SH-SY5Y (cell line): ENCODE data around the gene COL3A1.

Experiments
- GATA2 ChIP-seq: IDR thresholded peaks from 2 replicates; pipeline ENCODE4 v1.6.1; 2011; ENCODE audit warnings: mild to moderate bottlenecking, low read depth, low read length
- GATA3 ChIP-seq: IDR thresholded peaks from 2 replicates; pipeline ENCODE4 v1.6.1; 2011; ENCODE audit warnings: low read depth, mild to moderate bottlenecking, low read length, moderate library complexity

- TF ChIP-seq GATA3: no peak
- no peak for TF ChIP-seq GATA2
These were observed 19.1 kb downstream of the COL3A1 start for GRCh38 chr2:188993247-188993646.
